ENCODE results near the gene SDHAF2. TPM values are rescaled to one million over a fixed set of nuclear protein-coding genes. Genes with fewer than 3 reads are reported as not detected.
A peak's percentile ranks its signal among the peaks of the same experiment; 100 is the strongest.

Gene SDHAF2
- total RNA-seq, 1 donor from 2014 or later = 63.2 TPM

- H3K36me3 ChIP-seq (ENCODE audit: control insufficient read depth in 3 of 3, insufficient read depth in 3 of 3, low read length in 3 of 3) = peaks cover 51 to 63% (median 60%) of the 10 kb centered on the region in 3 donors
- no peak overlapping the region for H3K9ac ChIP-seq (ENCODE audit: low read depth in 1 of 3, low read length in 3 of 3)
- no peaks in the 10 kb centered on the region for H3K9me3 ChIP-seq (ENCODE audit: control insufficient read depth in 3 of 3, low read length in 3 of 3)
- H3K4me3 ChIP-seq (ENCODE audit: low read length in 3 of 3) = no peak overlapping the region
- H3K27ac ChIP-seq (ENCODE audit: low read depth, low read length) = no peak overlapping the region
- no peaks in the 10 kb centered on the region for H3K27me3 ChIP-seq (ENCODE audit: control insufficient read depth in 3 of 3, insufficient read depth in 3 of 3, low read length in 3 of 3)
- no peaks in the 10 kb centered on the region for H3K4me1 ChIP-seq (ENCODE audit: control insufficient read depth in 3 of 3, insufficient read depth in 3 of 3, low read length in 3 of 3)
These were observed 25.8 kb upstream of the SDHAF2 start for GRCh38 chr11:61404103-61404502.

DNA sequence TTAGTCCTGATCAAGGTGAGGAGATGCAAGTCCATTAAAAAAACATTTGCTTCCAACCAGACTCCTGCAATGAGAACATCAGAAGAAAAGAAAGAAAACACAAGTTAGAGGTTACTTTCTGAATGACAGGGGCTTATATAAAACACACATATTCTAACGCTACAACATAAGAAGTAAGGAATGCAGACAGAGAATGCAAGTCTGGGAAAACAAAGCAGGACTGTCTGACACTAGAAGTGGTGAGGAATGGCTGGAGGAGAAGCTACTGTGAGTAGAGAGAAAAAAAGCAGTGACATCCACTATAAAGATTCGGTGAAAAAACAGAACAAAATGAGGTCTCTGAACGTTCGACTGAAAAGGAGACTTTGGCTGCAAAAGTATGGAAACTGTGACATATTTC, 25.3 kb upstream of the SDHAF2 start:
- no peaks in the 10 kb centered on the region for H3K4me1 ChIP-seq (ENCODE audit: control insufficient read depth in 3 of 3, insufficient read depth in 3 of 3, low read length in 3 of 3)
- H3K4me3 ChIP-seq (ENCODE audit: low read length in 3 of 3) = no peak overlapping the region
- H3K27ac ChIP-seq (ENCODE audit: low read depth, low read length) = no peak overlapping the region
- peaks cover 52 to 63% (median 61%) of the 10 kb centered on the region in 3 donors for H3K36me3 ChIP-seq (ENCODE audit: control insufficient read depth in 3 of 3, insufficient read depth in 3 of 3, low read length in 3 of 3)
- H3K27me3 ChIP-seq (ENCODE audit: control insufficient read depth in 3 of 3, insufficient read depth in 3 of 3, low read length in 3 of 3) = no peaks in the 10 kb centered on the region
- no peaks in the 10 kb centered on the region for H3K9me3 ChIP-seq (ENCODE audit: control insufficient read depth in 3 of 3, low read length in 3 of 3)
- no peak overlapping the region for H3K9ac ChIP-seq (ENCODE audit: low read depth in 1 of 3, low read length in 3 of 3)

GRCh38 chr11:61406067-61406466, 23.9 kb upstream of the SDHAF2 start:
- Histone ChIP-seq H3K27ac (ENCODE audit: low read depth, low read length) (no peak overlapping the region), H3K4me3 (ENCODE audit: low read length in 3 of 3) (no peak overlapping the region), H3K4me1 (ENCODE audit: control insufficient read depth in 3 of 3, insufficient read depth in 3 of 3, low read length in 3 of 3) (no peaks in the 10 kb centered on the region), H3K27me3 (ENCODE audit: control insufficient read depth in 3 of 3, insufficient read depth in 3 of 3, low read length in 3 of 3) (no peaks in the 10 kb centered on the region), H3K9ac (ENCODE audit: low read depth in 1 of 3, low read length in 3 of 3) (no peak overlapping the region), H3K9me3 (ENCODE audit: control insufficient read depth in 3 of 3, low read length in 3 of 3) (no peaks in the 10 kb centered on the region), H3K36me3 (ENCODE audit: control insufficient read depth in 3 of 3, insufficient read depth in 3 of 3, low read length in 3 of 3) (peaks cover 62 to 77% (median 75%) of the 10 kb centered on the region in 3 donors)

- peaks cover 71 to 87% (median 81%) of the 10 kb centered on the region in 3 donors for H3K36me3 ChIP-seq (ENCODE audit: control insufficient read depth in 3 of 3, insufficient read depth in 3 of 3, low read length in 3 of 3)
- H3K27me3 ChIP-seq (ENCODE audit: control insufficient read depth in 3 of 3, insufficient read depth in 3 of 3, low read length in 3 of 3) = no peaks in the 10 kb centered on the region
- no peak overlapping the region for H3K27ac ChIP-seq (ENCODE audit: low read depth, low read length)
- H3K4me3 ChIP-seq (ENCODE audit: low read length in 3 of 3) = no peak overlapping the region
- no peak overlapping the region for H3K9ac ChIP-seq (ENCODE audit: low read depth in 1 of 3, low read length in 3 of 3)
- no peaks in the 10 kb centered on the region for H3K4me1 ChIP-seq (ENCODE audit: control insufficient read depth in 3 of 3, insufficient read depth in 3 of 3, low read length in 3 of 3)
- no peaks in the 10 kb centered on the region for H3K9me3 ChIP-seq (ENCODE audit: control insufficient read depth in 3 of 3, low read length in 3 of 3)
These were observed 22.8 kb upstream of the SDHAF2 start for GRCh38 chr11:61406991-61407728.

GRCh38 chr11:61411589-61411988, 18.3 kb upstream of the SDHAF2 start:
- no peak overlapping the region for H3K9ac ChIP-seq (ENCODE audit: low read depth in 1 of 3, low read length in 3 of 3)
- H3K36me3 ChIP-seq (ENCODE audit: control insufficient read depth in 3 of 3, insufficient read depth in 3 of 3, low read length in 3 of 3) = peaks cover 79 to 84% (median 82%) of the 10 kb centered on the region in 3 donors

DNA sequence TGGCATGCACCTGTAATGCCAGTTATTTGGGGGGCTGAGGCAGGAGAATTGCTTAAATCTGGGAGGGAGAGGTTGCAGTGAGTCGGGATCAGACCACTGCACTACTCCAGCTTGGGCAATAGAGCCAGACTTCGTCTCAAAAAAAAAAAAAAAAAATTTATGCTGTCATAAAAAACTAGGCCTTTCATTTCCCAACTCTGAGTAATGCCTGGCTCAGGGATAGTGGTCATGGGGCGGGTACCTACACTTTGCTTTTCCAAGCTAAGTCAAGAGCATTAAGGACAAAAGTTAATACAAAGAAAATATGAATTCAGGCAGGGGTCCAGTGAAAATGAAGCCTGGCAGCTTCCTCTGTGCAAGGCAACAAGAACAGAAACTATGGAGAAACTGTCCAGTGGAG, 16.4 kb upstream of the SDHAF2 start:
- peaks cover 71 to 89% (median 82%) of the 10 kb centered on the region in 3 donors for H3K36me3 ChIP-seq (ENCODE audit: control insufficient read depth in 3 of 3, insufficient read depth in 3 of 3, low read length in 3 of 3)
- peaks cover 0 to 9% (median 4%) of the 10 kb centered on the region in 3 donors for H3K4me1 ChIP-seq (ENCODE audit: control insufficient read depth in 3 of 3, insufficient read depth in 3 of 3, low read length in 3 of 3)
- no peak overlapping the region for H3K4me3 ChIP-seq (ENCODE audit: low read length in 3 of 3)
- no peaks in the 10 kb centered on the region for H3K27me3 ChIP-seq (ENCODE audit: control insufficient read depth in 3 of 3, insufficient read depth in 3 of 3, low read length in 3 of 3)
- H3K27ac ChIP-seq (ENCODE audit: low read depth, low read length) = no peak overlapping the region
- no peak overlapping the region for H3K9ac ChIP-seq (ENCODE audit: low read depth in 1 of 3, low read length in 3 of 3)
- H3K9me3 ChIP-seq (ENCODE audit: control insufficient read depth in 3 of 3, low read length in 3 of 3) = no peaks in the 10 kb centered on the region

More at GRCh38 chr11:61411589-61411988, 18.3 kb upstream of the SDHAF2 start:
- Histone ChIP-seq H3K27me3 (ENCODE audit: control insufficient read depth in 3 of 3, insufficient read depth in 3 of 3, low read length in 3 of 3) (no peaks in the 10 kb centered on the region), H3K4me3 (ENCODE audit: low read length in 3 of 3) (no peak overlapping the region), H3K27ac (ENCODE audit: low read depth, low read length) (no peak overlapping the region), H3K4me1 (ENCODE audit: control insufficient read depth in 3 of 3, insufficient read depth in 3 of 3, low read length in 3 of 3) (no peaks in the 10 kb centered on the region), H3K9me3 (ENCODE audit: control insufficient read depth in 3 of 3, low read length in 3 of 3) (no peaks in the 10 kb centered on the region)

DNA sequence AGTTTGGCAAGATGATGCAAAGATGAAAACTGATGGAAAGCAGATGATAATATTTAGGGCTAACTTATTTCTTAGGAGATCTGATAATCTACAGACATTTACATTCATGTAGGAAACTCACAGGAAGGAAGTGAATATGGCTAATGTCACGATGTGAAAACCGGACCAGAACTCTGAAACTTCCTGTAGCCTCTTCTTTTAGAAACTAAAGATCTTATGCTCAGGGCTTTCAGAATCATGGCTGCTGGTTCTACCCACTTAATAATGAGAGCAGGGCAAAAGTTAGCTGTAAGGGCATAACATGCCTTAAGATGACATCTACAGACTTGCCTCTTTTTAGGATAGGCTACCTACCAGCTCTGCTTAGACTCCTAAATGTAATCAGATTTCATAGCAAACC, 15.4 kb upstream of the SDHAF2 start:
- H3K36me3 ChIP-seq (ENCODE audit: control insufficient read depth in 3 of 3, insufficient read depth in 3 of 3, low read length in 3 of 3) = peaks cover 74 to 94% (median 84%) of the 10 kb centered on the region in 3 donors
- H3K27me3 ChIP-seq (ENCODE audit: control insufficient read depth in 3 of 3, insufficient read depth in 3 of 3, low read length in 3 of 3) = no peaks in the 10 kb centered on the region
- H3K4me3 ChIP-seq (ENCODE audit: low read length in 3 of 3) = no peak overlapping the region
- no peak overlapping the region for H3K9ac ChIP-seq (ENCODE audit: low read depth in 1 of 3, low read length in 3 of 3)
- H3K27ac ChIP-seq (ENCODE audit: low read depth, low read length) = no peak overlapping the region
- H3K9me3 ChIP-seq (ENCODE audit: control insufficient read depth in 3 of 3, low read length in 3 of 3) = no peaks in the 10 kb centered on the region
- H3K4me1 ChIP-seq (ENCODE audit: control insufficient read depth in 3 of 3, insufficient read depth in 3 of 3, low read length in 3 of 3) = peaks cover 0 to 9% (median 7%) of the 10 kb centered on the region in 3 donors

DNA sequence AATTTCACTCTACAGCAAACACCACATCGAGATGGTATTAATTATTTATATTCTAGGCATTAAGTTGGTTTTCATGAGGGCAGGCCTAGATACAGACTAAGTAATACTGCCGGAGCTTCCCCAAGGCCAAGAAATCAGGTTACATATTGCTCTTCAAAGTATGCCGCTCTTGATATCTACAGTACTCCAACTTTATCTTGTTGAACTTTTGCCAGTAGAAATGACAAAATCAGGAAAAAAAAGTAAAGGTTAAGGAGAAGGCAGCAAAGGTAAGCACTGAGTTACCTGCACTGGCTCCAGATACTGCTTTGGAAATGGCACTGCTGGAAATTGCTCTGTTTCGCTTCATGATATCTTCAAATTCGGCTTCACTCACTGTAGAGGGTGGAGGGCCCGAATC, 14.5 kb upstream of the SDHAF2 start:
- H3K4me3 ChIP-seq (ENCODE audit: low read length in 3 of 3) = no peak overlapping the region
- H3K36me3 ChIP-seq (ENCODE audit: control insufficient read depth in 3 of 3, insufficient read depth in 3 of 3, low read length in 3 of 3) = peaks cover 75 to 94% (median 84%) of the 10 kb centered on the region in 3 donors
- peaks cover 0 to 9% (median 7%) of the 10 kb centered on the region in 3 donors for H3K4me1 ChIP-seq (ENCODE audit: control insufficient read depth in 3 of 3, insufficient read depth in 3 of 3, low read length in 3 of 3)
- H3K27ac ChIP-seq (ENCODE audit: low read depth, low read length) = no peak overlapping the region
- H3K9me3 ChIP-seq (ENCODE audit: control insufficient read depth in 3 of 3, low read length in 3 of 3) = no peaks in the 10 kb centered on the region
- H3K27me3 ChIP-seq (ENCODE audit: control insufficient read depth in 3 of 3, insufficient read depth in 3 of 3, low read length in 3 of 3) = no peaks in the 10 kb centered on the region
- H3K9ac ChIP-seq (ENCODE audit: low read depth in 1 of 3, low read length in 3 of 3) = no peak overlapping the region

DNA sequence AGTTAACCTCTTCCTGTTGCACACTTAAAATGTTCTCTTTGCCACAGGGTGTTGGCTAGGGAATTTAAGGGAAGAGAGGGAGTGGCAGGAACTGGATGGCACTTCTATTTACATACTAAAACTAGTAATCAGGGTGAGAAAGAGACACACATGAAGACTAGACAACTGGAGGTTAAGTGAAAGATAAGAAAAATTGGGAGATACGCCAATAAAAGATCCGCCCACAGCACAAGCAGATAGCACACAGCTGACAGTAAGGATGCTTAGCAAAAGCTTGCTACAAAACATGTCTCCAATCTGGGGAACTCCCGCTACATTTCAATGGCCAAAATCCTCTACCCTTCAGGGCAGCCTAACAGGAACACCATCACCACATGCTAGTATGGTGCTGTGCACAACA, 13.0 kb upstream of the SDHAF2 start:
- peaks cover 68 to 90% (median 82%) of the 10 kb centered on the region in 3 donors for H3K36me3 ChIP-seq (ENCODE audit: control insufficient read depth in 3 of 3, insufficient read depth in 3 of 3, low read length in 3 of 3)

GRCh38 chr11:61417670-61418069, 12.3 kb upstream of the SDHAF2 start:
- Histone ChIP-seq H3K36me3 (ENCODE audit: control insufficient read depth in 3 of 3, insufficient read depth in 3 of 3, low read length in 3 of 3) (peaks cover 67 to 83% (median 81%) of the 10 kb centered on the region in 3 donors), H3K4me1 (ENCODE audit: control insufficient read depth in 3 of 3, insufficient read depth in 3 of 3, low read length in 3 of 3) (peaks cover 0 to 9% (median 7%) of the 10 kb centered on the region in 3 donors), H3K27ac (ENCODE audit: low read depth, low read length) (peak overlapping the region; percentile 2), H3K4me3 (ENCODE audit: low read length in 3 of 3) (no peak overlapping the region), H3K9ac (ENCODE audit: low read depth in 1 of 3, low read length in 3 of 3) (no peak overlapping the region), H3K9me3 (ENCODE audit: control insufficient read depth in 3 of 3, low read length in 3 of 3) (no peaks in the 10 kb centered on the region), H3K27me3 (ENCODE audit: control insufficient read depth in 3 of 3, insufficient read depth in 3 of 3, low read length in 3 of 3) (no peaks in the 10 kb centered on the region)

More for the DNA sequence above, 13.0 kb upstream of the SDHAF2 start:
- H3K4me3 ChIP-seq (ENCODE audit: low read length in 3 of 3) = no peak overlapping the region
- H3K9me3 ChIP-seq (ENCODE audit: control insufficient read depth in 3 of 3, low read length in 3 of 3) = no peaks in the 10 kb centered on the region
- H3K27ac ChIP-seq (ENCODE audit: low read depth, low read length) = no peak overlapping the region
- no peak overlapping the region for H3K9ac ChIP-seq (ENCODE audit: low read depth in 1 of 3, low read length in 3 of 3)
- peaks cover 0 to 9% (median 7%) of the 10 kb centered on the region in 3 donors for H3K4me1 ChIP-seq (ENCODE audit: control insufficient read depth in 3 of 3, insufficient read depth in 3 of 3, low read length in 3 of 3)
- no peaks in the 10 kb centered on the region for H3K27me3 ChIP-seq (ENCODE audit: control insufficient read depth in 3 of 3, insufficient read depth in 3 of 3, low read length in 3 of 3)

Data from skeletal muscle tissue (tissue), 4 donors.